ENCODE results near the gene ZGPAT.

DNA sequence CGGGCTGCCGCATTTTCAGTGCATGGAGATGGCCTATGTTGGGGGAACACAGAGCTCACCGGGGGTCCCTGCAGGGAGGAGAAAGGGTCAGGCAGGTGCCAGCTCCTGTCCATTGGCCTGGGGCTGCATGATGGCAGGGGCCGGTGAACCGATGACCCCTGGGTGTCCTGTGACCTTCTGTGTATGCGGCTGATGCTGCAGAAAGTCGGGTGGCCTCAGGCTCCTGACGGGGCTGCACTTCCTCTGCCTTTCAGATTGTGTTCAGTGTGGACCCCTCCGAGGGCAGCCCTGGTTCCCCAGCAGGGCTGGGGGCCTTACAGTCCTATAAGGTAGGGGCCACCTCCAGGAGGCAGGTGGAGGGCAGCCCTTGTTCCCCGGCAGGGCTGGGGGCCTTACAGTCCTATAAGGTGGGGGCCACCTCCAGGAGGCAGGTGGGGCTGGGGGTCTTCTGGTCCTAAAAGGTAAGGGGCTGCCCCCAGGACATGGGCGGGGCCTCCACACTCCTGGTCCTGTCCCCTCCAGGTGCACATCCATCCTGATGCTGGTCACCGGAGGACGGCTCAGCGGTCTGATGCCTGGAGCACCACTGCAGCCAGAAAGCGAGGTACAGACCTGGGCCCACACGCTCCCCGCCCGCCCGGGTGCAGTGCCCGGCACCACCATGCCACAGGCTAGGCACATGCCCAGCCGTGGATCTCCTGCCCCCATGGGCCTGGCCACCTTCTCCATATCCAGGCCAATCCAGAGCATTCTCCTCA lies 22.4 kb upstream of the ZGPAT start:
- TF ChIP-seq, protein P1, sequence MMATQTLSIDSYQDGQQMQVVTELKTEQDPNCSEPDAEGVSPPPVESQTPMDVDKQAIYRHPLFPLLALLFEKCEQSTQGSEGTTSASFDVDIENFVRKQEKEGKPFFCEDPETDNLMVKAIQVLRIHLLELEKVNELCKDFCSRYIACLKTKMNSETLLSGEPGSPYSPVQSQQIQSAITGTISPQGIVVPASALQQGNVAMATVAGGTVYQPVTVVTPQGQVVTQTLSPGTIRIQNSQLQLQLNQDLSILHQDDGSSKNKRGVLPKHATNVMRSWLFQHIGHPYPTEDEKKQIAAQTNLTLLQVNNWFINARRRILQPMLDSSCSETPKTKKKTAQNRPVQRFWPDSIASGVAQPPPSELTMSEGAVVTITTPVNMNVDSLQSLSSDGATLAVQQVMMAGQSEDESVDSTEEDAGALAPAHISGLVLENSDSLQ (IDR thresholded peaks at IDR 0.05): no peak
- TF ChIP-seq ELK1 (IDR thresholded peaks at IDR 0.05; ENCODE audit: low read depth, low read length) (no peak), TAF1 (IDR thresholded peaks at IDR 0.05; ENCODE audit: borderline replicate concordance, low read depth, low read length) (no peak), SMC3 (IDR thresholded peaks at IDR 0.05; ENCODE audit: borderline replicate concordance, low read length) (no peak), HDAC2 (IDR thresholded peaks at IDR 0.05) (no peak), MXI1 (IDR thresholded peaks at IDR 0.05; ENCODE audit: low read depth, low read length) (no peak), CTCF (IDR thresholded peaks at IDR 0.05 in 2 of 3, conservative IDR thresholded peaks at IDR 0.05 in 1 of 3; ENCODE audit: control insufficient read depth in 2 of 3, extremely low read depth in 1 of 3, insufficient read depth in 1 of 3, low read depth in 3 of 3, low read length in 3 of 3) (no peak), ATF2 (IDR thresholded peaks at IDR 0.05; ENCODE audit: low read length) (no peak), MEF2A (IDR thresholded peaks at IDR 0.05; ENCODE audit: insufficient read depth, low read depth, low read length) (no peak), EP300 (IDR thresholded peaks at IDR 0.05; ENCODE audit: borderline replicate concordance in 1 of 2, control insufficient read depth in 1 of 2, low read depth in 2 of 2, low read length in 2 of 2) (no peak), ZNF274 (IDR thresholded peaks at IDR 0.05; ENCODE audit: insufficient read depth, insufficient read length) (no peak), E2F4 (IDR thresholded peaks at IDR 0.05; ENCODE audit: low read depth, low read length) (no peak), SREBF1 (IDR thresholded peaks at IDR 0.05; ENCODE audit: low read length) (no peak), SMARCA5 (IDR thresholded peaks at IDR 0.05) (no peak)

All from GM12878 (cell line).